SW 1271 (cell line): ENCODE measurements around the gene TMEM108.

ENCODE experiments used
- DNase-seq, 2 experiments: peaks; one replicate each; lab custom pipeline; 2025; lab: John Stamatoyannopoulos, UW

TMEM108 gene

DNA sequence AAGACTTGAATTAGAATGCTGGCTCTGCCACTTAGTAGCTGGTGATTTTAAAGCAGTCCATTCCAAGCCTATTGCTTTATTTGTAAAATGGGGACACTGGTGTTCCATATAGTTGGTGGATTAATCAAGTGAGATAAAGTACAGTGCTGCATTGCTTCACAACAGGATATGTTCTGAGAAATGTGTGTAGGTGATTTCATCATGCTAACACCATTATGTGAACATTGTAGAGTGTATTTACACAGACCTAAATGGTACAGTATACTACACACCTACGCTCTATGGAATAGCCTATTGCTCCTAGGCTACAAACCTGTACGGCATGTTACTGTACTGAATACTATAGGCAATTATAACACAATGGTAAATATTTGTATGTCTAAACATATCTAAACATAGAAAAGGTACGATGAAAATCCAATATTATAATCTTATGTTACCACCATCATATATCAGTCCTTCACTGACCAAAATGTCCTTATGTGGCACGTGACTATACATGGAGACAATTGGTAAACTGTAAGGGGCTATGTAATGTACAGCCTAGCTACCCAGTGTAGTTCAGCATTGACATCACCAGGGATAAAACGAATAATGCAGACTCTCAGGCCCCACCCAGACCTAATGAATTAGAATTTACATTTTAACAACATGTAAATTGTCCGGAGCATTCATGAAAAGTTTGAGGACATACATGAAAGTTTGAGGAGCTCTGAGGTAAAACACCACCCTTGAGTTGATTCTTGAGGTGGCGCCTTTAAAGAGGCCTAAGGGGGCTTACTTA, 240.3 kb downstream of the TMEM108 start:
- no peak for DNase-seq

DNA sequence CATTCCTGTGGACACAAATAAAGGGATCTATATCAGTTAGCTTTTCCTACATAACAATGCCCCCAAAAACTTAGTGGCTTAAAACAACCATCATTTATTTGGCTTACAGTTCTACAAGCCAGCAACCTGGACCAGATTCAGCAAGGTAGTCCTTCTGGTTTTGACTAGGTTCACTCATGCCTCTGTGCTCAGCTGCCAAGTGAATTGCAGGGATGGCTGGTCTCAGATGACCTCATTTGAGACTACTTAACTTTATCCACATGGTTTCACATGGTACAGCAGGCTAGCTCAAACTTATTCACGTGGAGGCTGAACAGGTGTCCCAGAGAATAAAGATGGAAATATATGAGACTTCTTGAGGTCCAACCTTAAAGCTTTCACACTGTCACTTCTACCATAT, 242.4 kb downstream of the TMEM108 start:
- no peak for DNase-seq

DNA sequence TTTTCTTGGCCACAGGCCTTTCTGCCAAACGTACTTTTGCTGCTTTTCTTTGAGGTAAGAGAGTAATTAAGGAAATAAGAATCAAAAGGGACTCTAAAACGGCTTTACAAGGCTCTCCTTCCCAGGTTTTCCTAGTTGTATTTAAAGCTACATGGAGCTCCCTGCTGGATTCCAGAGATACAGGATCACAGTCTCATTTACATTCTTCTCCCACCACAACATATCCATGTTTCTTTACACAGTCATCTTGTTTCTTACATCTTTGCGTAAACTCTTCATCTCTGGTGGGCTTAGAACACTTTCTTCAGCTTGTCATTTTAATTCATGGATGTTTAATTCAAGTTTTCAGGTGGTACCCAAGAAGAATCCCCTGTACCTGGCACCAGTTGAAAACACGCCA, 244.0 kb downstream of the TMEM108 start:
- no peak for DNase-seq

DNA sequence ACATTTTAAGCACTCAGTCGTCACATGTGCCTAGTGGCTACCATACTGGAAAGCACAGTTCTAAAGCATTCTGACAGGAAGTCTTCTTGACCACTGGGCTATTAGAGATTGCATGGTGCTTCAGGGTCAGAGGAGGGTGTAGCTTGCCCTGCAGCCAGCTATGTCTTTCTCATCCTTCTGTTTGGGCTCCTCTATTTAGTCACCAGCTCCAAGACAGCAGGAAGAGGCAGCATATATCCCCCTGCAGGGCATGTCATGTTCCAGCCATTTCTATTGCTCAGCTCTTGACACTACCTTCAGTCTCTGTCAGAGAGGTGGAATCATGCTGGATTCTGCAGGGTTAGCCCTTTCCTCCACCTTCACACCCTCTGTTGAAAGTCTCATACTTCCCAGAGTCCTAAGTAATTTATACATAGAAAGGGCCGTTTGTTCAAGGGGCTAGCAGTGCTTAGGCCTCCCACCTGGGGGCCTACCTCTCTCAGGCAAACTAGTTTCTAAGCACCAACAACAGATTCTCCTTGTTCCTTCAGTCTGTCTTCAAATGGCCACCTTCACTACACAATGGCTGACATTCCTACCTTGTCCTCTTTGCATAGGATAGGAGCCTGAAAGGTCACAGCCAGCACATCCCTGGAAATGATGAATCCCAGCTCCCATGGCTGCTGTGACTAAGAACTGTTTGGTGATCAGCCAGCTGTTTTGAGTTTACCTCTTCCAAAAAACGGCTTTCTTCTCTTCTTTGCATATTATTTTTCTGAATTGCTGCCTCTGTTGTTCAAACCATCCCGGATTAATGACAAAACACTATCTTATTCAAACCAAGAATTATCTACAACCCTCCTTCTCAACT, 246.0 kb downstream of the TMEM108 start:
- DNase-seq: no peak

DNA sequence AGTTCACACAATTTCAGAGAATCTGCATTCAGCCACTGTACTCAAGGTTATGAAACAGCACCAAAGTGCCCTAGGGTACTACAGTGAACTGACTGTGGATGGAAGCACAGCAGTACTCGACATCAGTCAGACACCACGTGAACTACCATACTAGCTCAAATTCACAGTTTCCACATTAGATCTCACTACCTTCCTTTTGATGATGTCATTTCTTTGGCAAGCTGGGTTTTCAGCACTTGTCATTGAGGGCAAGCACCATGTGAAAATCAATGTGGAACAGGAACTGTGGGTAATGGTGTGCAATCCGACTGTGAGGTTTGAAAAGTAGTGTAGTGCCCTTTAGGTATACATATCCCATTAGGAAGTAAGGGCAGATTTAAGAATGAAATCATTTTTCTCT, 251.1 kb downstream of the TMEM108 start:
- DNase-seq: no peak

DNA sequence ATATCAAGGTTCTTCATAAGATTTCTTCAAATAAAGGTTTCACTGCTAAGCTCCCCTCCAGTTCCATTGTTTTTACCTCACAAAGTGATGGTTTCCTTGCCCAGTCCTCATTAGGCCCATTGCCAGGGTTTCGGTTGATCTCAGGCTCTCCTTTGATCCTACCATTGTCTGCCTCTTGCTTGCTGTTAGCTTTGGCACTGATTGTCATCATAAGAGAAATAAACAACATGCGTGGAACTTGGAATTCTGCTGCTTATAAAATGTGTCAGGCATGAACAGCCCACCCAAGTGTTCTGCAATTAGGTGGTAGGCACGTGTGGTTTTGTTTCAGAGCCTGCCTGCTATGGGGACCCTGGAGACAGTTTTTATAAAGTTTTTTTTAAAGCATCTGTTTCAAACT, 254.1 kb downstream of the TMEM108 start:
- DNase-seq: no peak

DNA sequence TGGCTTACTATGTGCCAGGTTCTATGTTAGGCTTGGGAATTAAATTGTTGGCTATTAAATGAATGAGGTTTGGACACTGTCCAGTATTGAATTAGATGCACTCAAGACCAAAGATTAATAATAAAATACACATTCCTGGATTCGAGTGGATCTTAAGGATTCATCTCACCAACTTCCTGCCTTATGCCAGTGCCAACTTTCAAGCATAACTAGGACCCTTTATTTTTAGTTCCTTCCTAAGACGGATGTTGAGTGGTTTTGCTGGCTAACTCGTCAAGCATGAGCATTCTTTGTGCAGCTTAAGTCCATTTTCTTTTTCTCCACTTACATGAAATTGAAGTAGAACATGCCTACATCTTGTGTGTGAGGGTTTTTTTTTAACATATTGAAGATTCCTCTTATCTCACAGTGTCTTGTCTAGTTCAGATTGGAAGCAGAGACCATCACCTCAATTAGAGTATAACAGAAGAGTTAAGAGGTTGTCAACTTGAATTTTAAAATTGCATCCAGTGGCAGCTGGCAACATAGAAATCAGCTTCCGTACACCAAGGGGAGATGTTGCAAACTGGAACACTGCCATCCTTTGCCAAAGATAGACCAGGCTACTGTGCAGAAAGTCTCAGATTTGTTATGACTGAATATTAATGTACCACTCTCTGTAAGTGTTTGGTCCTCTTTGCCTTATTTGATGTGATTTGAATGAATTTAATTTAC, 255.4 kb downstream of the TMEM108 start:
- no peak for DNase-seq

DNA sequence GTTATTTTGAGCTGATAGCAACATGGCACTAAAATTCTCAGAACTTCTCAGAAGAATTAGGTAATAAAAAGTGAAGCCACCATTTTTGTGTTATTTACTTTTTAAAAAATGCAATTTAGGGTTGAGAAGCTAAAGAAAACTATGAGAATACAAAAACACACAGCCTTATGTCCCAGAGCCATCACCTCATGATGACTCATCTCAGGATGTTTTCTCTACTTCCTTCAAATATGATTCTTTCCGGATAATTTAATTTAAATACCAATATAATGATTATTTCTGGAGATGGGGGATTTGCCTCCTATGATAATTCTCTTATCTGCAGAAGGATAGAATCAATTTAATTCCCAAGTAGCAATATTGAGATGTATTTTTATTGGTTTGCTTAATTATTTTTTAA, 256.1 kb downstream of the TMEM108 start:
- DNase-seq: no peak

DNA sequence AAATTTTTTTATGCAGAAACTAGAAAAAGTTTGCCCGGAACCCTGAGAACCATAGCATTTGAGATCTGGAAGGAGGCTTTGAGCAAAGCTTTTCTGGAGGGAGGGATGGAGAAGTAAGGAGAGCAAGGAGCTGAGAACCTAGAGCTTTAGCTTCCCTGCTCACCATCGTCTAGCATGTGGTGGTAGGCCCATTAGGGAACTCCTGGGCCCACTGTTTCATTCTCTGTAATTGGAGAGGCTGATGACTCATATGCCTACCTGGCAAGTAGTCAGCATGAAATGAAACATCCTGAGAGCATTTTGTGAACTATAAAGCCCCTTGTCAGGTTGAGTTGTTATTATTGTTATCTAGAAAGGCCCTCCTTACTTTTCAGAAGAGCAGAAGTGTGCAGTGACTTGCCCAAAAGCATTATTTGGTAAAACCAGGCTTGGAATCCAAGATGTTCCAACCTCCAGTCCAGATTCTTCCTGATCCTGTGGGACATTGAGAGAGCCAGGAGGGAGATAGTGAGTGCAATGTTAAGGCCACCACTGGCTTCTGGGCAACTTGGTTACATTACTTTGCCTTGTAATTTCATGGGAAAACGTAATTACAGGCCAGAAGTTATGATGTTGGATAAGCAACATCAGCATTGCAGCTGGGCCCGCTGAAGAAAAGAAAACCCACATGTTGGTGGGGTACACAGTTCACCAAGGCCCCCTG, 257.2 kb downstream of the TMEM108 start:
- DNase-seq: no peak

DNA sequence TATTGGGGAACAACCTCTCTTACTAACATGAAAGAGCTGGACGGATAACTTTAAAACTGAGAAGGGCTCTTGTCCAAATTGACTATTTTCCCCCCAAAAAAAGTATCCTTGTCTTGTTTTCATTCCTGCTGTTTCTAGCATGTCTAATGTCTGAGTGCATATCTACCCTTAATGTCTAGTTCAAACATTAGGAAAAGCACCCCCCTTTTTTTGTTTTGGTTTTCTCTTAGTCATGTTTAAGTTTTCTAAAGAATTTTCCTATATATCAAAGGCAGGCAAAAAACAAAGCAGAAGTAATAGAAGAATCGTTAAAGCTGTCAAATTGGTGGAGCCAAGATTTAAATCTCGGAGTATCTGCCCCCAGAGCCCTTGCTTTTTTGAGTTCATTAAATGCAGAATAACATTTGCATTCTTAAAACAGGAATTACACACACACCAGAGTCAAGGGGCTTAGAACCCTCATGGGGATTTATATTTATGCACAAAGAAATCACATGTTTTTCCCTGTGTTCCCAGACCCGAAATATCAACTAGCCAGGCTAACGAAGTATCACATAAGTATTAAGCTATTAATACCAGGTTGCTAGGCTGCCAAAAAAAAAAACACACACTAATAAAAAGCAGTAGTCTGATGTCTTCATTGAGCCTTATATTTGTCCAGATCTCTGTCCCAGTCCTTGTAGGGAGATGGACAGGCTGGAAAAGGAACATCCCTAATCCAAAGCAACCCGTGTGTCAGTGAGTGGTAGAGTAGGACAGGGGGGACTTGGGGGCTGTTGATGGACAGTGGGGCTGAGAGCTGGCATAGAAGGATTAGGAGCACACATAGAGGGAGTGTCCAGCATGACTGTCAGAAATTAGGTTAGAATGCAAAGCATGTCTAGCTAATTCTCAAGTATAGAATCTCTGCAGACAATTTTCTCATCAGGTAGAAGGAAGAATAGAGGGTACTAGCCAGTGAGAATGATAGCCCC, 258.0 kb downstream of the TMEM108 start:
- no peak for DNase-seq

DNA sequence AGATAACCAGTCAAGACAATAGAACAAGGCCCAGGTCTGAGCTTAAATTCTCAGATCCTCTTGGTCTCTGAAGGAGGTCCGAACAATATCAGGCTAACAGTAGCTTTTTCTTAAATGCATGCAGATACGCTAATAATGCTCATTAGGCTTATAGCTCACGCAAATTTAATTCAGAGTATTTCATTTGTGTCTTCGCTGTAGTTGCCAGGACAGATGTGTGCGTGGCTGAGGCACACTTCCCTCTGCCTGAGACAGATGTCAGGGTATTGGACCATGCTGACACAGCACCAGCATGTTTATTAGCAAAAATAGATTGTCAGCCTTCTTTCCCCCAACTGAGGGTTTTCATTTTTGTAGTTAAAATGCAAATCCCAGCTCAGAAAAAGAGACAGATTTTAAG, 258.8 kb downstream of the TMEM108 start:
- no peak for DNase-seq

DNA sequence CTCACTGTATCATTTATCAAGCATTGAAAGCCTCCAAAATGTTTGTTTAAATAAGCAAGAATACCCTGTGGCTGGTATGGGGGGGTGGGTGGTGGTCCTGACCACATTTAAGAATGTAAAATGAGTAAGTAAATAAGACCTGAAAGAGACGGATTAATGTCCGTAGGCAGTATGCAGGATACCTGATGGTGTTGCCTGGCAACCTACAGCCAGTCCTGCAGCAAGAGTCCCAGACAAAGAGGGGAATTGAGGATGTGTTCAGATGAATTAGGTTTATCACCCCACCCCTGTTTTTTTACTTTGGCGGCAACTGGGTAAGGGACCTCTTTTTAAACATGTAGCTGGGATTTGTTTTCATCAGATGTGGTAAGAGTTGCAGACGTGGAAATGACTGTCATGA, 261.9 kb downstream of the TMEM108 start:
- DNase-seq: no peak

DNA sequence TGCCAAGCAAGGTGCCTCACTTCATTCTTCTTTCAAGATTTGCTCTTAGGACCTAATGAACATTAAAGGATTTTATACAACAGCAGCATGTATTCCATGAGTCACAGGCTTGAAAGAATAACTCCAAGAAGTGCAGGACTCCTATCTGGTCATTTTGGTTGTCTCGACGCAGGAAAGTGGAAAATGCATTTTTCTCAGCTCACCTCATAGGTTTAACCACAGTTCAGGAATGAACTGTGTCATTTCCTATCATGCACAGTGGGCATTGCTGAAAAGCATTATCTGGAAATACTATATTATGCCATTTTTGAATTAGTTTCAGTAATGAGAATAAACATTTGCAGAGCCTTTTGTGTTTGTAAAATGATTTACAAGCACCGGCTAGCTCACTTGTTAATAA, 263.0 kb downstream of the TMEM108 start:
- DNase-seq: peak; percentile 56 to 66

DNA sequence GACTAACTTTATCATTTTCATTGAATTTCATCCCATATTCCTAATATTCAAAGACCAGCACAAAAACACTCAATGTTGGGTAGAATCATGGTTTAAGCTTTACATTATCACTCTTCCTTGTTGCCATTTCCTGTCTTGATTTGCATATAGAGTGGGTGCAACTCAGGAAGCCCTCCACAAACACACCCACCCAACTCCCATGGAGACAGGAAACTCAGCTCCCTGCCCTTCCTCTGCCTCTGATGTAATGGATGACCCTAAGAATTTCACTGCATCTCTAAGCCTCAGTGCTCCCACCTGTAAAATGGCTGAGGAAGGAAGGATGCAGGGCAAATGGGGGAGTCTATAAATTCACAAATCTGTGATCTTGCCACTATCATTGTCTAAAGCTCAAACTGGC, 263.5 kb downstream of the TMEM108 start:
- no peak for DNase-seq

DNA sequence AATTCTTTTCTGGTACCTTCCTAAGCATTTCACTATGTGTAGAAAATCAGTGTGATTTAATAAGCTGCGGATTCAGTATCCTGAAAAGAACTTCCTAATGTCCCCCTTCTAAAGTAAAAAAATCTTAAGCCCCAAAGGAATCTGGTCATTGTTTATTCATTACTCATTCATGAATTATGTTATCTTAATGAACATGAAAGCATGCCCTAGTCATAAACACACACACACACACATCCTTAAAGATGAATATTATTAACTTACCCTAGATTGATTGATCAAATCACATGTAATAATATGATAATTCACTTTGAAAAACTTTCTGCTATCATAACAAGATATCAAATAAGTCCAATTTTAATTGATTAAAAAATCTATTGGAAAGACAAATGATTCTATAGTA, 265.2 kb downstream of the TMEM108 start:
- no peak for DNase-seq

DNA sequence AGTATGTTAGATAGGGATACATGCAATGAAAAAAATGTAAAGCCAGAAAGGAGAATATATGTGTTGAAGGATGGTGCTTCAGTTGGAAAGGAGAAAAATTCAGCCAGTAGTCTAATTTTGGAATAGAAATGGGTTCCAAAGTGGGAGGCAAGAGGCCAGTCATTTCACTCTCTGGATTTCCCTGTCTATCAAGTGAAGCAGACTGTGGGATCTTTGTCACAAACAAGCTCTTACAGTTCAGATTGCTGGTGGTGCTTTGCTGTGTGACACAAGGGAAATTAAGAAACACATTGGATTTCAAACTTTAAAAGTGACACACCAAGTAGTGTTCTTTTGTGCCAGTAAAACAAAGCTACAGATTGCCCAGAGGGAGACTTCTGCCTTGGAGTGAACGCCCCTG, 279.7 kb downstream of the TMEM108 start:
- DNase-seq: no peak

DNA sequence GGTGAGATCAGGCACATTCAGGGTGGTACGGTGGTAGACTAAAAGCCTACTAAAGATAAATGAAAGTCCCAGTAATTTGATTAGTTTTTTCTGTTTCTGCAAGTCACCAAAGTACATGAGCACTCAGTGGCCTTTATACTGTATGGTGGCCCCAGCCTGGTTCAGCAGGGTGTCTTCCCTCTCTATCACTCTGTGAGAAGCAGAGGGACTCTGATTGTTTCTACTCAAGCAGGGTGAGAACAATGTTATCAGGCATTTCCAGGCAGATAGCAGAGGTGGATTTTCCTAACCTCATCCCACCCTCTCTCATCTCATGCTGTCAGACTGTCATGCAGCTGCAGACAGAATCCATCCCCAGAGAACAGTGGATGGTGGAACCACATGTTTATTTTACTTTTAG, 290.2 kb downstream of the TMEM108 start:
- DNase-seq: no peak

DNA sequence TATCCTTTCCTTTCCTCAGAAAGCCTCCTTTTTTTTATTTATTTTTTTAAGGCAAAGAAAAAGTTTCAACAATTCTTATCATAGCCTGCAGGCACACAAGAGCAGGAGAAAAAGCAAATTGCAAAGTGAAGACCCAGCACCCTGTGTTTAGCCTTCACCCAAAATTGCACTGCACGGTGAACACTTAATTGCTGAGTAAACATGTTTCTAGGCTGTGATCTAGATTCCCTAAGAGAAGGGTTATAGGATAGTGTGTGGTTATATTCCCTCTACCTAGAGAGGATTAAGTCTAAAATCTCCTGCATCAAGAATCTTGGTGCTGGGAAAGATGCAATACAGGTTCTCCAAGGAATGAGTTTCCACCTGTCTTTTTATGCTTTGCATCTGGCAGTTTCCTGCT, 291.4 kb downstream of the TMEM108 start:
- DNase-seq: no peak

DNA sequence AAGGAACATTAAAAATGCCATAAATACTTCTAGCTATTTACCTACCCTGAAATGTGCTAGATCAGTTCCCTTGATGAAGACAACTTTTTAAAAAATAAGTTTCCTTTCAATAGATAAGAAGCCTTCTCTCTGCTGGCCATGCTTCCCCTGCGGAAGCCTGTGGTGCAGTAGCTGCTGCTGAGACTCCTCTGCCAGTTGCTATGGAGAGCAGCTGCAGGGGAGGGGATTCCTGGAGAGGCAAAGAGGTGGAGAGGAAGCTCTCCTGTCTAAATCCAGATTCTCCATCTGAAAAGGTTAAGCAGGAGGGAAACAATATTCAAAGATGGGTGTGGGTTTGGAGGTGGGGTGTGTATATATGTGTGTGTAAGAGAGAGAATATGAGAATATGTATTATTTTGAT, 291.9 kb downstream of the TMEM108 start:
- DNase-seq: no peak

DNA sequence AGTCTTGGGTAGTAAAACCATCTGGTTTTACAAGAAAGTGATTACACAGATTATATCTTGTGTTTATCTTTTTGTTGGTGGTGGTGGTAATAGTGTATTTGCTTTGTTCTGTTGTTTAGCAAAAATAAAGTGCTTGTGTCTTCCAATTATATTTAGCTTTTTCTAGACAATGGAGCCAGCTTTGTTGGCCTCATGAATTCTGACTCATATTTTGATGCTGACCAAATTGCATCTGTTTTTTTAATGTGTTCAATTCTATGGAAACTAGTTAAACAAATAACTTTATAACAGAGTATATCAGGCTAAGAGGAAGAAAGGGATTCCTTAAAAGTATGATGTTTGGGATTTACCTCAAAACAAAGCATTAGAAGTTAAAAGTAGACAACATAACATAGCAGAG, 292.3 kb downstream of the TMEM108 start:
- no peak for DNase-seq

DNA sequence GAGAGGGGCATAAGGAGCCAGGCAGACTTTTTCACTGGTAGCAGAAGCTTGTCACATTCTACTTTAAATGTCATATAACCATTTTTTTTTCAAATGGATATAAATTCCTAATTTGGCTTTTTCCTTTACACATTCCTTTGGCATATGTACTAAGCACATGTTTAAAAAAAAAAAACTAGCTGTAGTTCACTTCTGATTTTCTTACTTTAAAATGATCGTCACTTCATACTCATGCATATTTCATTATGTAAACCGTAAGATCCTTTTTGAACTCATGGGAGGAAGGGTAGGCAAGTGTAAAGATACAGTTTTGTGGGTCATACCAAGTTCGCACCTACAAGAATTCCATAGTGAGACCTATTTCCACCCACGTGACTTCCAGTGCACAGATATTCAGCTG, 316.5 kb downstream of the TMEM108 start:
- no peak for DNase-seq
